GM20431 (cell line): ENCODE data around the gene REPS1.

Experiments used
- in situ Hi-C: fragments of 300-500 bp; cut with MseI, MboI; formaldehyde crosslinking; loops from one replicate; pipeline ENCODE4 v1.15.0; 2020; ENCODE audit warnings: low sequenced_read_pairs; ENCODE audit not compliant: unreplicated experiment

REPS1 gene

DNA sequence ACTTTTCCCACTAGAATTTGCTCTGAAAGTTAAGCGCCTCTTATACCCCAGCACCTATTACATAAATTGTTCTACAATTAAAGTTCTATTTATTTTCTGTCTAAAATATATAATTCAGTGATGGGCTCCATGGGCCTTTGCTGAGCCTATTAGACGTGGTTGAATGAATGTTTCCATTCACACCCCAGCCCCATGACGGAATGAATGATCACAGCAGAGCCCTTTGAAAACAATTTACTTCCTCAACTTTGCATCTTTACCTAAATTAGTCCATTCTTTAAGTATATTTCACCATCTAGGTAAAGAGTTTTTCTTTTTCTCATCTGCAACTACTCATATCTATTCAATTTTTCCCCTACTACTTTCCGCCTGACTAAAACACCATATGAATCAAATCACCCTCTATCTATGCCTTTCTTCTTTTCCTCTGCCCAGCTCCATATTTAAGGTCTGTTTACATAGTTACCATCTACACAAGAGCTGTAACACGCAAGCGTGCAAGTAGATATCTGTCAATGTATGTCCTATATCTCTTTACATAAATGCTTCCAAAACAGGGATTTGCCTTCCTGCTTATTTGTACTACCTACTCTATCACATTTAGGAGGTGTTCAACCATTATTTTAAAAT, 122.5 kb downstream of the REPS1 start:
- in situ Hi-C loops: no loop called here

DNA sequence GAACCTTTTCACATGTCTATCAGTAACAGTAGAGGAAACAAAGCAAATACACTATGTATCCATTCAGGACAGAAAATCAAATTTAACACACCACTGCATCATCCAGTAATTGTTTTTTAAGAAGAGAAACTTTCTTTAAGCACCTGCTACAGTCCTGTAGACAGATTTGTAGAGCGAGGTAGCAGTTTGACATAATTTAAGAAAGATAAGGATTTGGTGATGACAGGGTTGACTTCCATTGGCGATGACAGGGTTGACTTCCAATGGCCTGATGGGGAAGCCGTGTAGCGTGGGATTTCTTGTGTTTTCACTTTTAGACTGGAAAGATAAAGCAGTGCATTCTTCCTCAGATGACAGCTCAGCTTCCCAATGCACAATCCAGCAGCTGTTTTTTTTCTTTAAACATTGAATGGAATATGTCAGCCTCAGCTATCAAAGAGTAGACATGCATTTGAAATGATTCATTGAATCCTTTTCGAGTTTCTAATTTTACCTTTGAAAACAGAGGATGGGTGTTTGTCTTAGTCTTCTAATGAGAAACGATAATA, 123.6 kb downstream of the REPS1 start:
- in situ Hi-C loops: no loop called here

DNA sequence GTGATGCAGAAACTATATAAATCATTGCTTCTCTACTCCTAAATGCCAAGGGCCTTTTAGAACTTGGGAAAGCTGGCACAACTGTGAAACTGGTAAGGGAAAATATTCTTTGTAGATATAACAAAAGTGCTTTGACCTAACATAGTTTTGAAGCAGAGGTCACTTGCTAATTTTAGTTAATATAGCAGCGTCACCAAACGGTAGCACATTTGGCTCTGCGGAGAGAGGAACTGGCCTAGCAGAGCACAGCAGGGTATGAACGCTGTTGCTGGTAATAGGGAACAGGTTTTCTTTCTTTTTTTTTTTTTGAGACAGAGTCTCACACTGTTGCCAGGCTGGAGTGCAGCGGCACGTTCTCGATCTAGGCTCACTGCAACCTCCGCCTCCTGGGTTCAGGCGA, 124.7 kb downstream of the REPS1 start:
- in situ Hi-C loops: no loop called here

DNA sequence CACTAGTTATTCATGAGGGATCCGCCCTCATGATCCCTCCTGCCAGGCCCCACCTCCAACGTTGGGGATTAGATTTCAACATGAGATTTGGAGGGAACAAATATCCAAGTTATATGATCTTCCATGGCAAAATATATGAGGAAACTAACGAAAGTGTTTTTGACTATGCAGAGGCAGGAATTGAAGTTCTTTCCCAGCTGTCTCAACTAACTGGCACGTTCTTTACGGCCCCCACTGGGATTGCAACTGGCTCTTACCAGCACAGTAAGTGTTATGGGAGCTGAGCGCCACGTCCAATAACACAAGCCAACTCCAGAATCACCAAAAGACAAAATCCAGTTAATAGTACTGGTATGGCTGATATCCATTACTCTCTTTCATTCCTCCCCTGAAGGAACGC, 125.6 kb downstream of the REPS1 start:
- in situ Hi-C loops: no loop called here

DNA sequence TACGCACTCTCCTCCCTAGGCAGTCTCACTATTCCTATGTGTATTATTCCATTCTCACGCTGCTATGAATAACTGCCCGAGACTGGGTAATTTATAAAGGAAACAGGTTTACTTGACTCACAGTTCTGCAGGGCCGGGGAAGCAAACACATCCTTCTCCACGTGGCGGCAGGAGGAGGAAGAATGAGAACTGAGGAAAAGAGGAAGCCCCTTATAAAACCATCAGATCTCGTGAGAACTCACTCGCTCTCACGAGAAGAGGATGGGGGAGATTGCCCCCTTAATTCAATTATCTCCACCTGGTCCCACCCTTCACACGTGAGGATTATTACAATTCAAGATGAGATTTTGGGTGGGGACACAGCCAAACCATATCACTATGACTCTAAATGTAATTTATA, 130.3 kb downstream of the REPS1 start:
- in situ Hi-C loops: no loop called here

DNA sequence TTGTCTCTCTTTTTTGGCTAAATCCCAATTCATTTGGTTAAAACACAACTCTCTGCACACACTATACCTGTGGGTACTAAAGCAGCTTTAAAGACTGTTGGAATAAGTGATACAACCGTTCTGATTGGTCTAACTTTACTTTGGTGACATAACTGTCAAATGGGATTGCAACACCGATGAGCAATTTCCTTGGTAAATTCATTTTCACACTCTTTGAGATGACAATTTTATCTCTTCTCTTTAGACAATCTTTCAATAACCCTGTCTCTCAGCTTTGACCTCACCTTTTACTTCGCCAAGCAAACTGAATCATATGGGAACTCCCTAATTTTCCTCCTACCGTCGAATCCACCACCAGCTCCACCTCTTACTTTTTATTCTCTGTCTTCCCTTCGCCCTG, 131.4 kb downstream of the REPS1 start:
- in situ Hi-C loops: no loop called here
